Endometrial microvascular endothelial cells (primary cell): ENCODE results near the gene LIX1L. TPM values are rescaled to one million over a fixed set of nuclear protein-coding genes. Genes with fewer than 3 reads are reported as not detected.

ENCODE experiments used
- in situ Hi-C: cut with HindIII; loops from 2 replicates; pipeline ENCODE4 v1.10.0; 2017; ENCODE audit warnings: low sequenced_read_pairs, low pct_unique_long_range_greater_than_20kb; ENCODE audit errors: inconsistent ontology term
- total RNA-seq: library from RNA; depleted of rRNA; stranded (reverse); fragments of >200 nt; gene quantifications from one replicate; pipeline ENCODE4 v1.2.3, GENCODE V29; 2015; ENCODE audit errors: inconsistent ontology term

Gene LIX1L
- total RNA-seq, 1 donor from 2014 or later: 46.2 TPM

- in situ Hi-C loops: loop anchor here (10.0 kb wide), 1 partner anchor 48 kb away; the partner anchor contains the start of genes ANKRD34A and POLR3GL
Observed at GRCh38 chr1:145916745-145917144, 41.1 kb downstream of the LIX1L start.

- in situ Hi-C loops: loop anchor here (10.0 kb wide), 1 partner anchor 53 kb away; the partner anchor contains the start of genes ANKRD34A and POLR3GL
Observed at GRCh38 chr1:145912128-145912641, 45.6 kb downstream of the LIX1L start.

DNA sequence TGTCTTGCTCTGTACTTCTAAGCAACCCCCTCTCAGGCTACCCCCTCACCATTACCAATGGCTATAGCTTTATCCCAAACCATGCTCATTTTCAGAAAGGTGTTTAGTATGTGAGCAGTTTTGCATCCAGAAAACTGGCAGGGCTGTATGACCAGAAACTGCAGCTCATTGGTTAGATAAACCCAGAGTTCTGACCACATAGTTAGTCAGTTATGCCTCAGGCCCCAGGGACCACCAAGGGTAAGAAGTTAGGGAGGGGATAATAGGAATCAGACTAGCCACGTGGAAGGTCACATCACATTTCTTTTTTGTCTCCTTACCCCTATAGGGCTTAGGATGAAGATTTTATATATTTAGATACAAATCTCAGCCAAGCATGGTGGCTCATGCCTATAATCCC is 49.2 kb downstream of the LIX1L start:
- in situ Hi-C loops: no loop called here

DNA sequence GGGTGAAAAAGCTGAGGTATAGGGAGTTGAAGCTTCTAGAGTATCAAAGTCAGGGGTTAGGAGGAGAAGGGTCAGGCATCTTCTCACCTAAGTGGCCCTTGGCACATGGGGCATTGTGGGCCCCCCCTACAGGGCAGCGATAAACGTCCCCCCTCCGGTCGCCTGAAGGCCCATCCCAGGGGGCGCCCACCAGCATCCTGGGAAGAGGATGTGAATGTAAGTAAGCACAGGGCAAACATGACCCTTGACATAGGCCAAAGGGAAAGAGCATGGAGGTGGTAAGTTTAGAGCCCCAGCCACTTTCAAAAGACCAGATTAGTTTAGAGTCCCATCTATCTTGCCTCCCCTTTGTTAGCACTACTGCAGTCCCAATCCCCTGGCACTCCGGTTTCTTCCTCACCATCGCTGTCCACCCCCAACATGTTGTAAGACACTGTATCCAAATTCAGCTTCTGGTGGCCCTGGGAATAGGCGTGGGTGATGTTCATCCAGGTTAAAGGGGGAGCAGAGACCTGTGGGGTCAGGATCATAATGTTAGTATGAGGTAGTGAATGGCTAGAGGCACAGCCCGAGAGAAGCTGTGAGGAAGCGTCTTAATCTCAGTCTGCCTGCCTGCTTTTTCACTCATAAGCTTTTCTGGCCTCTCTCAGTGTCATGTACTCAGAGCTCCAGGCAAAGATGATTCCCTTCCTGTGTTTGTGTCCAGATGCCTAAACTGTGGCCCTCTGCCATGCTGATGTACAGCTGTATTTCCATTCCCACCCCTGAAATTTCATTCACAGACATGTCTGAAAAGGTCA is 50.7 kb downstream of the LIX1L start:
- in situ Hi-C loops: no loop called here

GRCh38 chr1:145901312-145902021 is 56.4 kb downstream of the LIX1L start:
- in situ Hi-C loops: no loop called here

DNA sequence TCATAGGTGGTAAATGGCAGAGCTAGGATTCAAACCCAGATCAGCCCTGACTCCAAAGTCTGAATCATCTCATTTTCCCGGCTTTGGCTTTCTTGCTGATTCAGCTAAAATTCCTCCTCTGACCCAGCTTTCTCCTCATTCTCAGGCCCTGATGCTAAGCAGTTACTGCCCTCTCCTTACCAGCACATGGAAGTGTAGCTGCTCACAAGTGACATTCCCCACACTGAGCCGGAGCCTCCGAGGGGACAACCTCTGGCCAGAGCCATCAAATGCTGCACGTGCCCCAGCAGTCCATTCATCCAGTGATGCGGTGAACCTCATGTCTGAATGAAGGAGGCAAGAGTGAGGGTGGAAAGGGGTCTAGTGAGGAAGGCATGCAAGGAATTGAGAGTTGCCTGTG is 59.1 kb downstream of the LIX1L start:
- in situ Hi-C loops: no loop called here

GRCh38 chr1:145897969-145898368 is 59.8 kb downstream of the LIX1L start:
- in situ Hi-C loops: no loop called here

- in situ Hi-C loops: no loop called here
Observed at GRCh38 chr1:145895471-145895870, 62.3 kb downstream of the LIX1L start.

- in situ Hi-C loops: no loop called here
Observed at GRCh38 chr1:145893306-145894055, 64.3 kb downstream of the LIX1L start.

GRCh38 chr1:145892486-145893087 is 65.2 kb downstream of the LIX1L start:
- in situ Hi-C loops: no loop called here

DNA sequence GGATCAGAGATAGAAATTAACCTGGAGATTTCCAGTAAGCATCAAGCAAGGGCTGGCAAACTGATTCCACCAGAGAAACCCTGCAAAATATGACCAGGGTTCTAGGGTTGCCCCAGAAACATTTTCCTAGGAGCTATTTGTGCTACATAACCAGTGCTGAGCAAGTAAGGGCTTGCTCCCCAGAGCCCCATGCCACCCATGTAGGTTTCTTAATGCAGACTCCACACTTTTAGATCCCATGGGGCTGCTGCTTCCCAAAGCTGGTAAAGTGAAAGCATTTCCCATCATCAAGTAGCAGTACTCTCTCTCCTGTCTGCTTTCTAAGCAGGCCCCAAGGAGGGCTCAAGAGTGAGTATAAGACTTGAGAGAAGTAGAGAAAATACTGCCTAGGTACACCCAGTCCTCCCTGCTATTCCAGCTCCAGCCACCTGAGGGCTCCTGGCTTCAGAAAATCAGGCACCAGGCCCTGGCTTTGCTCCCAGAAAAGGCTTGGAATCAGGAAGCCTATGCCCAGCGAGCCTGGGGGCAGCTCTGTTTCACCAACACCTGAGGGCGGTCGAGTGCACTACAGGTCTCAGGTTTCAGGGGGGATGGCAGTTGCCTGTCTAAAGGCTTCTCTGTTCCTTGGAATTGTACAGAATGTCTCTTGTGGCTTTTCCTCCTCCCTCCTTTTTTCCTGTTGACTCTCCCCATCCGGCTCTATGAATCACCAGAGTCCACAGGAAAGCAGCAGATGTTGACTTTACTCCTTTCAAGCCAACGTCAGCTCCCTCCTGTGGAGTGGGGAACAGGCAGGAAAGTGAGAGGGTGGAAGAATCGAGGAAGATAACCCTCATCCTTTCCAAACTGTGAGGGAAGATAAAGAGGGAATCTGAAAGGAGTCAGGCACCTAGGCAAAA is 66.0 kb downstream of the LIX1L start:
- in situ Hi-C loops: no loop called here

GRCh38 chr1:145891143-145891542 is 66.7 kb downstream of the LIX1L start:
- in situ Hi-C loops: no loop called here

DNA sequence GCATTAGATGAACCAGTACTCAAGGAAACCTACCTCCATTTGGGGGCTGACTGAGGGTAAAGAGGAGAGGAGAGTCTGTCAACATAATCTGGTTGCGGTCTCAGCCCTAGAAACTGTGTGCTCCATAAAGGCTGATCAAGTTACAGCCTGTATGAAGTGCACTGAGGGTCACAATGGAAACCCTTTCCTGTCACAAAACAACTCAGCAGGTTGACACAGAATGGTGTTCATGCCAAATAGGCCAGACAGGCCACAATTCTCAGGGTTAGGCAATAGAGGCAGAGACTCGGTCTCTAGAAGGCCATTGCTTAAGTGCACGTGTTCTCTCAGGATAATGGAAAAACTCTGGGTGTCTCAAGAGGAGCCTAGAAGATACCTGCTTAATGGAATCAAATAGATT is 68.1 kb downstream of the LIX1L start:
- in situ Hi-C loops: no loop called here

DNA sequence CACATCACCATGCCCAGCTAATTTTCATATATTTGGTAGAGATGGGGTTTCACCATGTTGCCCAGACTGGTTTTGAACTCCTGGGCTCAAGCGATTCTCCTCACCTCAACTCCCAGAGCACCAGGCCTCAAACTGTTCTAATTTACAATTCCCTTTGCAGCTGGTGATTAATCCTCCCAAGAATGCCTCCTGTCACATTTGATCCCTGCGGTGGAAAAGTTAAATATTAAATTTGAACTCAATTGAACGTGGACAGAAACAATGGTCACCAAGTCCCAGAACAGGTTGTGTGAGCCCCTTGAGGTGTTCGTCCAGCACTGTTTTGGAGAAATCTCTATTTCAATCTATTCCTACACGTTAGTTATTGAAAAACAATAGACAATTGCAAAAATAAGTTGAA is 70.2 kb downstream of the LIX1L start:
- in situ Hi-C loops: no loop called here

- in situ Hi-C loops: no loop called here
Observed at GRCh38 chr1:145886816-145887215, 71.0 kb downstream of the LIX1L start.

DNA sequence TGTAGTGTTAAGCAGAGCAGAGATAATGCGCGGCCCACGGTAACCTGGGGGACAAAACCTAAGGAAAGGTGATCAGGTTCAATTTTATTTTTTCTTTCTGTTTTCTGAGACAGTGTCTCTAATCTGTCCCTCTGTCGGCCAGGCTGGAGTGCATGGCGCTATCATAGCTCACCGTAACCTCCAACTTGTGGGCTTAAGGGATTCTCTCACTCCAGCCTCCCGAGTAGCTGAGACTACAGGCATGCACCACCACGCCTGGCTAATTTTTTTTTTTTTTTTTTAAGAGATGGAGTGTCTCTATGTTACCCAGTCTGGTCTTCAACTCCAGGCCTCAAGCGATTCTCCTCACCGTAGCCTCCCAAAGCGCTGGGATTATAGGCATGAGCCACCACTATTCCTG is 71.4 kb downstream of the LIX1L start:
- in situ Hi-C loops: no loop called here

DNA sequence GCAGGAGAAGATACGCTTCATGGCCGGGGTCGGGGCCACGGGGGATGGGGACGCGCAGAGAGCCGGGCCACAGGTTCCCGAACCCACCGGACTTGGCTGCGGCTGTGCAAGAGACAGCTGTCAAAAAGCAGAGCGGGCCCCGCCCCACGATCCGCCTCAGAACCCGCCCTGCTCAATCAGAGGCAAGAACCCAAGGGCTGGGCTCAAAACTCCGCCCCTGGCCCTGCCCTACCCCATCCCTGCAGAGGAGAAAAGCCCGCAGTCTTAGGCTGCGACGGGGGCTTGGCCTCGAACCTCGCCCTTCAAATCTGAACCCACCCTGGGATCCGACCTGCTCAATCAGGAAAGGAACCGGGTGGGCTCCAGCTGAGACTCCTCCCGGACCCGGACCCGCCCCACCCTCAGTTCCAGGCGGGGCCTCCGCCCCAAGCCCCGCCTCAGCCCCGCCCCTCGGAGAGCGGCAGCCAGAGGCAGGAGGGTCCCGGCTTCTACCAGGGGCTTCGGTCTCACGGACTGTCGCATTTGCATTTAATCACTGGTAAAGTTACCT is 72.0 kb downstream of the LIX1L start, which contains the start of gene ANKRD35:
ANKRD35 (minus strand) TSS at position 129 of the 550 bp plus-strand sequence; CDS start at position 21, 108 bp downstream.
- in situ Hi-C loops: no loop called here

GRCh38 chr1:145884675-145885074 is 73.1 kb downstream of the LIX1L start:
- in situ Hi-C loops: no loop called here
